ENCODE measurements around the gene MYOG. TPM values are rescaled to one million over a fixed set of nuclear protein-coding genes. Genes with fewer than 3 reads are reported as not detected.

MYOG gene
- total RNA-seq, 1 experiment from 2014 or later: not detected

- Mint-ChIP-seq H3K27me3 (ENCODE audit: insufficient read depth, unreplicated experiment) (peaks cover 50% of the 10 kb centered on the region), H3K27ac (ENCODE audit: low read depth, unreplicated experiment) (no peak overlapping the region), H3K36me3 (ENCODE audit: insufficient read depth, unreplicated experiment) (no peaks in the 10 kb centered on the region), H3K4me1 (ENCODE audit: insufficient read depth, unreplicated experiment) (no peaks in the 10 kb centered on the region), H3K4me3 (ENCODE audit: unreplicated experiment) (no peak overlapping the region), H3K9me3 (ENCODE audit: unreplicated experiment) (peaks cover 13% of the 10 kb centered on the region)
- TF ChIP-seq CTCF (IDR thresholded peaks at IDR 0.05; ENCODE audit: unreplicated experiment): no peak
- BruUV-seq (replicated peaks): no TSS peak
- CTCF ChIA-PET: interaction anchor here (1.5 kb wide), 1 partner anchor 13 kb away, joined by 5 read pairs; no protein-coding TSS in a partner anchor
- no peak for DNase-seq (ENCODE audit: unreplicated experiment)
- intact Hi-C loops (cut with micrococcal nuclease): no loop called here
- POLR2A ChIA-PET: no interaction called here
Measured at GRCh38 chr1:203104789-203105390, 19.1 kb upstream of the MYOG start.

GRCh38 chr1:203103829-203104495 lies 18.1 kb upstream of the MYOG start:
- intact Hi-C loops (cut with micrococcal nuclease): no loop called here
- Mint-ChIP-seq H3K9me3 (ENCODE audit: unreplicated experiment) (peaks cover 13% of the 10 kb centered on the region), H3K27ac (ENCODE audit: low read depth, unreplicated experiment) (no peak overlapping the region), H3K36me3 (ENCODE audit: insufficient read depth, unreplicated experiment) (no peaks in the 10 kb centered on the region), H3K4me3 (ENCODE audit: unreplicated experiment) (no peak overlapping the region), H3K27me3 (ENCODE audit: insufficient read depth, unreplicated experiment) (peaks cover 41% of the 10 kb centered on the region), H3K4me1 (ENCODE audit: insufficient read depth, unreplicated experiment) (no peaks in the 10 kb centered on the region)
- no TSS peak for BruUV-seq (replicated peaks)
- TF ChIP-seq CTCF (IDR thresholded peaks at IDR 0.05; ENCODE audit: unreplicated experiment): no peak
- DNase-seq (ENCODE audit: unreplicated experiment): no peak
- POLR2A ChIA-PET: no interaction called here
- CTCF ChIA-PET: interaction anchor here (0.6 to 2.1 kb wide), 7 partner anchors 14 to 69 kb away, joined by 3 to 7 read pairs (median 3); no protein-coding TSS in a partner anchor

- ChIA-PET POLR2A (interaction anchor here (0.7 to 1.2 kb wide), 2 partner anchors 19 kb away, joined by 3 to 5 read pairs; no protein-coding TSS in a partner anchor), CTCF (interaction anchor here (0.6 to 2.1 kb wide), 13 partner anchors 10 to 938 kb away, joined by 3 to 7 read pairs (median 3); no protein-coding TSS in a partner anchor)
- Mint-ChIP-seq H3K9me3 (ENCODE audit: unreplicated experiment) (peaks cover 13% of the 10 kb centered on the region), H3K4me3 (ENCODE audit: unreplicated experiment) (no peak overlapping the region), H3K27me3 (ENCODE audit: insufficient read depth, unreplicated experiment) (peaks cover 34% of the 10 kb centered on the region), H3K36me3 (ENCODE audit: insufficient read depth, unreplicated experiment) (no peaks in the 10 kb centered on the region), H3K4me1 (ENCODE audit: insufficient read depth, unreplicated experiment) (no peaks in the 10 kb centered on the region), H3K27ac (ENCODE audit: low read depth, unreplicated experiment) (no peak overlapping the region)
- no peak for TF ChIP-seq CTCF (IDR thresholded peaks at IDR 0.05; ENCODE audit: unreplicated experiment)
- no peak for DNase-seq (ENCODE audit: unreplicated experiment)
- no TSS peak for BruUV-seq (replicated peaks)
- intact Hi-C loops (cut with micrococcal nuclease): no loop called here
Measured at GRCh38 chr1:203103216-203103615, 17.4 kb upstream of the MYOG start.

GRCh38 chr1:203101813-203102634 lies 16.2 kb upstream of the MYOG start:
- no peaks in the 10 kb centered on the region for H3K4me1 Mint-ChIP-seq (ENCODE audit: insufficient read depth, unreplicated experiment)
- CTCF ChIA-PET: interaction anchor here (0.5 to 2.1 kb wide), 11 partner anchors 8 to 937 kb away, joined by 3 to 12 read pairs (median 4); no protein-coding TSS in a partner anchor
- H3K36me3 Mint-ChIP-seq (ENCODE audit: insufficient read depth, unreplicated experiment): no peaks in the 10 kb centered on the region
- no peak for TF ChIP-seq CTCF (IDR thresholded peaks at IDR 0.05; ENCODE audit: unreplicated experiment)
- peaks cover 22% of the 10 kb centered on the region for H3K27me3 Mint-ChIP-seq (ENCODE audit: insufficient read depth, unreplicated experiment)
- POLR2A ChIA-PET: interaction anchor here (0.7 to 1.2 kb wide), 3 partner anchors 20 to 716 kb away, joined by 3 to 4 read pairs (median 3); no protein-coding TSS in a partner anchor
- BruUV-seq (replicated peaks): no TSS peak
- no peak for DNase-seq (ENCODE audit: unreplicated experiment)
- no peak overlapping the region for H3K27ac Mint-ChIP-seq (ENCODE audit: low read depth, unreplicated experiment)
- intact Hi-C loops (cut with micrococcal nuclease): no loop called here
- peaks cover 13% of the 10 kb centered on the region for H3K9me3 Mint-ChIP-seq (ENCODE audit: unreplicated experiment)
- no peak overlapping the region for H3K4me3 Mint-ChIP-seq (ENCODE audit: unreplicated experiment)

Measured in MCF 10A (cell line).